Measurements from ENCODE around the gene HS2ST1.
A peak's percentile ranks its signal among the peaks of the same experiment; 100 is the strongest.
"Not testable (repeated sequence)": the region's sequence is repeated elsewhere in the genome, so short reads cannot be mapped to it uniquely, and the experiment has no call there.

HS2ST1 gene

GRCh38 chr1:86914601-86914997, at the start of gene HS2ST1:
Gene HS2ST1 (plus strand): TSS chr1:86914635.
- DNase-seq: no peak

GRCh38 chr1:86865973-86866637, 48.3 kb upstream of the HS2ST1 start:
- no peak for DNase-seq

- peak; percentile 17 for DNase-seq
These were observed 47.8 kb upstream of the HS2ST1 start for GRCh38 chr1:86866665-86867064.

GRCh38 chr1:86867278-86867677, 47.2 kb upstream of the HS2ST1 start:
- not testable (repeated sequence) for DNase-seq

- no peak for DNase-seq
These were observed 46.0 kb upstream of the HS2ST1 start for GRCh38 chr1:86868477-86868876.

- DNase-seq: no peak
These were observed 43.4 kb upstream of the HS2ST1 start for GRCh38 chr1:86871001-86871400.

- peak; percentile 19 for DNase-seq
These were observed 42.3 kb upstream of the HS2ST1 start for GRCh38 chr1:86872086-86872485.

GRCh38 chr1:86875722-86876121, 38.7 kb upstream of the HS2ST1 start:
- no peak for DNase-seq

- DNase-seq: no peak
These were observed 26.8 kb upstream of the HS2ST1 start for GRCh38 chr1:86887479-86888162.

GRCh38 chr1:86888327-86888726, 26.1 kb upstream of the HS2ST1 start:
- no peak for DNase-seq

GRCh38 chr1:86899401-86899800, 15.0 kb upstream of the HS2ST1 start:
- not testable (repeated sequence) for DNase-seq

- DNase-seq: no peak
These were observed 8.6 kb upstream of the HS2ST1 start for GRCh38 chr1:86905875-86906274.

- DNase-seq: no peak
These were observed 8.0 kb upstream of the HS2ST1 start for GRCh38 chr1:86906419-86906818.

GRCh38 chr1:86912281-86912900, 2.0 kb upstream of the HS2ST1 start:
- peak; percentile 20 for DNase-seq

- peak; percentile 23 for DNase-seq
These were observed 988 bp upstream of the HS2ST1 start for GRCh38 chr1:86913399-86913895.

- DNase-seq: peak; percentile 100
These were observed 387 bp upstream of the HS2ST1 start, which contains the start of gene SELENOF for GRCh38 chr1:86913896-86914600. Gene SELENOF (minus strand): TSS chr1:86914126. CDS start chr1:86914111, 15 bp downstream.

GRCh38 chr1:86914998-86915736, 732 bp downstream of the HS2ST1 start:
- peak; percentile 37 for DNase-seq

GRCh38 chr1:86915737-86916235, 1.4 kb downstream of the HS2ST1 start:
- no peak for DNase-seq

GRCh38 chr1:86916752-86917151, 2.3 kb downstream of the HS2ST1 start:
- DNase-seq: no peak

GRCh38 chr1:86922445-86922844, 8.0 kb downstream of the HS2ST1 start:
- DNase-seq: no peak

GRCh38 chr1:86924324-86924960, 10.0 kb downstream of the HS2ST1 start:
- DNase-seq: no peak

- no peak for DNase-seq
These were observed 11.3 kb downstream of the HS2ST1 start for GRCh38 chr1:86925742-86926141.
